SK-N-SH treated with all-trans-retinoic acid at 6 μM for 48 hours (cell line): ENCODE data around the gene KCNJ9.

Experiments used
- ATAC-seq: fragments of 200-7000 bp; cut with Tn5 transposase; 3 replicates; pipeline ENCODE4 v1.9.1; 2020; ENCODE audit warnings: mild to moderate bottlenecking, moderate library complexity
- ARNTL ChIP-seq: fragments of 450-650 bp; formaldehyde crosslinking; IDR thresholded peaks from 2 replicates; pipeline ENCODE4 v1.5.0; 2020; ENCODE audit warnings: low read depth, mild to moderate bottlenecking, moderate library complexity, borderline replicate concordance
- BACH2 ChIP-seq: fragments of 250-450 bp; sonication (Bioruptor Pico); IDR thresholded peaks from 2 replicates; pipeline ENCODE4 v1.9.0; 2021; ENCODE audit warnings: mild to moderate bottlenecking, borderline replicate concordance
- CREB5 ChIP-seq: fragments of 250-450 bp; sonication (Bioruptor Pico); IDR thresholded peaks from 2 replicates; pipeline ENCODE4 v1.5.1; 2020; ENCODE audit warnings: low read depth, mild to moderate bottlenecking, moderate library complexity
- CSDC2 ChIP-seq: fragments of 250-450 bp; sonication (Bioruptor Pico); IDR thresholded peaks from 2 replicates; pipeline ENCODE4 v1.5.0; 2020; ENCODE audit warnings: mild to moderate bottlenecking, moderate library complexity
- ESRRG ChIP-seq: fragments of 250-450 bp; sonication (Bioruptor Pico); IDR thresholded peaks from 2 replicates; pipeline ENCODE4 v1.6.1; 2021; ENCODE audit warnings: mild to moderate bottlenecking
- GLIS3 ChIP-seq: fragments of 250-450 bp; sonication (Bioruptor Pico); IDR thresholded peaks from 2 replicates; pipeline ENCODE4 v1.5.0; 2020; ENCODE audit warnings: mild to moderate bottlenecking, moderate library complexity
- ISL1 ChIP-seq: fragments of 250-450 bp; sonication (Bioruptor Pico); IDR thresholded peaks from 2 replicates; pipeline ENCODE4 v2.1.2; 2022; ENCODE audit warnings: mild to moderate bottlenecking, moderate library complexity
- OSR1 ChIP-seq: fragments of 250-450 bp; sonication (Bioruptor Pico); IDR thresholded peaks from 2 replicates; pipeline ENCODE4 v1.8.0; 2022; ENCODE audit warnings: moderate library complexity, mild to moderate bottlenecking, inconsistent platforms
- PATZ1 ChIP-seq: fragments of 250-450 bp; sonication (Bioruptor Pico); IDR thresholded peaks from 2 replicates; pipeline ENCODE4 v1.8.0; 2020; ENCODE audit warnings: mild to moderate bottlenecking, moderate library complexity, borderline replicate concordance
- POU6F1 ChIP-seq: fragments of 250-450 bp; sonication (Bioruptor Pico); IDR thresholded peaks from 2 replicates; pipeline ENCODE4 v1.8.0; 2021; ENCODE audit warnings: low read depth, mild to moderate bottlenecking, moderate library complexity, borderline replicate concordance
- PPARA ChIP-seq: fragments of 250-450 bp; sonication (Bioruptor Pico); IDR thresholded peaks from 2 replicates; pipeline ENCODE4 v1.5.0; 2020; ENCODE audit warnings: mild to moderate bottlenecking, borderline replicate concordance
- RARB ChIP-seq: fragments of 250-450 bp; sonication (Bioruptor Pico); IDR thresholded peaks from 2 replicates; pipeline ENCODE4 v1.8.0; 2021; ENCODE audit warnings: mild to moderate bottlenecking, moderate library complexity
- SNAI2 ChIP-seq: fragments of 250-450 bp; sonication (Bioruptor Pico); IDR thresholded peaks from 2 replicates; pipeline ENCODE4 v1.5.0; 2020; ENCODE audit warnings: mild to moderate bottlenecking, moderate library complexity
- TCF4 ChIP-seq: fragments of 250-450 bp; sonication (Bioruptor Pico); IDR thresholded peaks from 2 replicates; pipeline ENCODE4 v1.8.0; 2021; ENCODE audit warnings: mild to moderate bottlenecking, moderate library complexity, borderline replicate concordance
- TOX ChIP-seq: fragments of 250-450 bp; sonication (Bioruptor Pico); IDR thresholded peaks from 2 replicates; pipeline ENCODE4 v1.8.0; 2021; ENCODE audit warnings: mild to moderate bottlenecking, moderate library complexity, borderline replicate concordance
- ZC3H10 ChIP-seq: fragments of 250-450 bp; sonication (Bioruptor Pico); IDR thresholded peaks from 2 replicates; pipeline ENCODE4 v1.5.1; 2021; ENCODE audit warnings: mild to moderate bottlenecking, moderate library complexity
- ZFP30 ChIP-seq: fragments of 450-650 bp; formaldehyde crosslinking; IDR thresholded peaks from 2 replicates; pipeline ENCODE4 v1.5.0; 2022; ENCODE audit warnings: mild to moderate bottlenecking, moderate library complexity
- ZNF565 ChIP-seq: fragments of 450-650 bp; formaldehyde crosslinking; conservative IDR thresholded peaks from 2 replicates; pipeline ENCODE4 v1.5.0; 2020; ENCODE audit warnings: low read depth, mild to moderate bottlenecking, moderate library complexity
- ZNF70 ChIP-seq: fragments of 450-650 bp; formaldehyde crosslinking; IDR thresholded peaks from 2 replicates; pipeline ENCODE4 v1.5.0; 2020; ENCODE audit warnings: mild to moderate bottlenecking, moderate library complexity
- ZNF8 ChIP-seq: fragments of 450-650 bp; formaldehyde crosslinking; IDR thresholded peaks from 2 replicates; pipeline ENCODE4 v1.5.0; 2020; ENCODE audit warnings: mild to moderate bottlenecking, moderate library complexity
- TF ChIP-seq, protein P1 (sequence below): fragments of 250-450 bp; sonication (Bioruptor Pico); IDR thresholded peaks from 2 replicates; pipeline ENCODE4 v1.5.1; 2021; ENCODE audit warnings: mild to moderate bottlenecking, moderate library complexity
- TF ChIP-seq, protein P2 (sequence below): fragments of 250-450 bp; sonication (Bioruptor Pico); IDR thresholded peaks from 2 replicates; pipeline ENCODE4 v1.5.0; 2020; ENCODE audit warnings: mild to moderate bottlenecking, moderate library complexity

Gene KCNJ9

GRCh38 chr1:160112357-160112756 lies 31.0 kb downstream of the KCNJ9 start:
- ATAC-seq, result no peak
- TF ChIP-seq ARNTL (CRISPR knock-in tag) (no peak), ISL1 (CRISPR knock-in tag) (no peak), PATZ1 (CRISPR knock-in tag) (no peak), POU6F1 (CRISPR knock-in tag) (no peak), ZFP30 (CRISPR knock-in tag) (no peak), CREB5 (CRISPR knock-in tag) (no peak), CSDC2 (no peak), ESRRG (CRISPR knock-in tag) (no peak), ZC3H10 (CRISPR knock-in tag) (no peak), SNAI2 (CRISPR knock-in tag) (no peak), ZNF565 (CRISPR knock-in tag) (no peak), OSR1 (CRISPR knock-in tag) (no peak), RARB (CRISPR knock-in tag) (no peak), ZNF70 (CRISPR knock-in tag) (no peak), TOX (CRISPR knock-in tag) (no peak), BACH2 (CRISPR knock-in tag) (no peak), PPARA (CRISPR knock-in tag) (no peak), GLIS3 (no peak), TCF4 (CRISPR knock-in tag) (no peak)
- TF ChIP-seq, protein P1, sequence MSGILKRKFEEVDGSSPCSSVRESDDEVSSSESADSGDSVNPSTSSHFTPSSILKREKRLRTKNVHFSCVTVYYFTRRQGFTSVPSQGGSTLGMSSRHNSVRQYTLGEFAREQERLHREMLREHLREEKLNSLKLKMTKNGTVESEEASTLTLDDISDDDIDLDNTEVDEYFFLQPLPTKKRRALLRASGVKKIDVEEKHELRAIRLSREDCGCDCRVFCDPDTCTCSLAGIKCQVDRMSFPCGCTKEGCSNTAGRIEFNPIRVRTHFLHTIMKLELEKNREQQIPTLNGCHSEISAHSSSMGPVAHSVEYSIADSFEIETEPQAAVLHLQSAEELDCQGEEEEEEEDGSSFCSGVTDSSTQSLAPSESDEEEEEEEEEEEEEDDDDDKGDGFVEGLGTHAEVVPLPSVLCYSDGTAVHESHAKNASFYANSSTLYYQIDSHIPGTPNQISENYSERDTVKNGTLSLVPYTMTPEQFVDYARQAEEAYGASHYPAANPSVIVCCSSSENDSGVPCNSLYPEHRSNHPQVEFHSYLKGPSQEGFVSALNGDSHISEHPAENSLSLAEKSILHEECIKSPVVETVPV (CRISPR knock-in tag), result no peak

DNA sequence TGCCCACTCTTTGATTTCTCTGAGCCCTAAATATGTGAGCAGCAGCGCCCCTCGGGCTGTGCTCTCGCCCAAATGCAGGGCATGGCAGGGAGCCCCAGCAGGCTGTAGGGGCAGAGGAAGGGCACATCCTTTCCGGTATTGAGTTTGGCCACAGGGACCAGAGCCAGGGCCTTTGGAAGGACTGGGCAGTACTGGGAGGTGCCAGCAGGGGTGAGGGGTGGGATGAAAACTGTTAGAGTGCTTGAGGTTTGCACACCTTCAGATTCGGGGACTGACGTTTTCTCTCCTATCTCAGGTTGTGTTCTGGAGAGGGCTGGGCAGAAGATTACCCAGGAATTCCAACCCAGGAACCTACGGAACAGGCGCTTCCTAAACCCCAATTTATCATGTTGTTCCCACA lies 32.1 kb downstream of the KCNJ9 start:
- ATAC-seq, result peak; percentile 8; the same call in 1 of the 3 replicates
- no peak for TF ChIP-seq ZC3H10 (CRISPR knock-in tag)
- TF ChIP-seq, protein P2, sequence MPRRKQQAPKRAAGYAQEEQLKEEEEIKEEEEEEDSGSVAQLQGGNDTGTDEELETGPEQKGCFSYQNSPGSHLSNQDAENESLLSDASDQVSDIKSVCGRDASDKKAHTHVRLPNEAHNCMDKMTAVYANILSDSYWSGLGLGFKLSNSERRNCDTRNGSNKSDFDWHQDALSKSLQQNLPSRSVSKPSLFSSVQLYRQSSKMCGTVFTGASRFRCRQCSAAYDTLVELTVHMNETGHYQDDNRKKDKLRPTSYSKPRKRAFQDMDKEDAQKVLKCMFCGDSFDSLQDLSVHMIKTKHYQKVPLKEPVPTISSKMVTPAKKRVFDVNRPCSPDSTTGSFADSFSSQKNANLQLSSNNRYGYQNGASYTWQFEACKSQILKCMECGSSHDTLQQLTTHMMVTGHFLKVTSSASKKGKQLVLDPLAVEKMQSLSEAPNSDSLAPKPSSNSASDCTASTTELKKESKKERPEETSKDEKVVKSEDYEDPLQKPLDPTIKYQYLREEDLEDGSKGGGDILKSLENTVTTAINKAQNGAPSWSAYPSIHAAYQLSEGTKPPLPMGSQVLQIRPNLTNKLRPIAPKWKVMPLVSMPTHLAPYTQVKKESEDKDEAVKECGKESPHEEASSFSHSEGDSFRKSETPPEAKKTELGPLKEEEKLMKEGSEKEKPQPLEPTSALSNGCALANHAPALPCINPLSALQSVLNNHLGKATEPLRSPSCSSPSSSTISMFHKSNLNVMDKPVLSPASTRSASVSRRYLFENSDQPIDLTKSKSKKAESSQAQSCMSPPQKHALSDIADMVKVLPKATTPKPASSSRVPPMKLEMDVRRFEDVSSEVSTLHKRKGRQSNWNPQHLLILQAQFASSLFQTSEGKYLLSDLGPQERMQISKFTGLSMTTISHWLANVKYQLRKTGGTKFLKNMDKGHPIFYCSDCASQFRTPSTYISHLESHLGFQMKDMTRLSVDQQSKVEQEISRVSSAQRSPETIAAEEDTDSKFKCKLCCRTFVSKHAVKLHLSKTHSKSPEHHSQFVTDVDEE (CRISPR knock-in tag), result no peak
- TF ChIP-seq CREB5 (CRISPR knock-in tag), result no peak
- TF ChIP-seq RARB (CRISPR knock-in tag), result no peak
- TF ChIP-seq ZNF70 (CRISPR knock-in tag), result no peak
- no peak for TF ChIP-seq ZFP30 (CRISPR knock-in tag)
- no peak for TF ChIP-seq PPARA (CRISPR knock-in tag)
- no peak for TF ChIP-seq TOX (CRISPR knock-in tag)
- no peak for TF ChIP-seq ZNF565 (CRISPR knock-in tag)
- no peak for TF ChIP-seq CSDC2
- no peak for TF ChIP-seq ZNF8 (CRISPR knock-in tag)
- TF ChIP-seq, protein P1 (CRISPR knock-in tag), result no peak
- no peak for TF ChIP-seq TCF4 (CRISPR knock-in tag)
- TF ChIP-seq GLIS3, result no peak
- TF ChIP-seq PATZ1 (CRISPR knock-in tag), result no peak
- TF ChIP-seq ESRRG (CRISPR knock-in tag), result no peak
- TF ChIP-seq BACH2 (CRISPR knock-in tag), result no peak
- TF ChIP-seq OSR1 (CRISPR knock-in tag), result no peak
- TF ChIP-seq ISL1 (CRISPR knock-in tag), result no peak
